ENCODE results near the gene INPP5A. TPM values are rescaled to one million over a fixed set of nuclear protein-coding genes. Genes with fewer than 3 reads are reported as not detected.

INPP5A gene
- total and polyA plus RNA-seq, 2 of the 13 experiments (the other 11 are each of a cell fraction or from before 2014, with no cell fraction given): 17.5 to 37.9 TPM

GRCh38 chr10:132523561-132524442 is 13.8 kb upstream of the INPP5A start:
- ATAC-seq: no peak
- Histone ChIP-seq H4K20me1 (ENCODE audit: insufficient read depth, low read length) (no peaks in the 10 kb centered on the region), H3K36me3 (replicated peaks in 1 of 2; ENCODE audit: control insufficient read depth in 1 of 2, insufficient read depth in 2 of 2, low read length in 2 of 2) (no peaks in the 10 kb centered on the region), H3K79me2 (ENCODE audit: insufficient read depth, low read length) (no peaks in the 10 kb centered on the region), H3K4me1 (ENCODE audit: insufficient read depth, low read length) (peaks cover 38% of the 10 kb centered on the region), H3K27ac (ENCODE audit: extremely low read length, insufficient read depth, low read length) (no peak overlapping the region), H3K27me3 (ENCODE audit: control insufficient read depth in 1 of 2, insufficient read depth in 2 of 2, low read length in 2 of 2) (peaks cover 10 to 83% of the 10 kb centered on the region in 2 experiments), H3K9ac (ENCODE audit: insufficient read depth, low read depth, low read length) (no peak overlapping the region), H3K4me3 (replicated peaks in 1 of 3; ENCODE audit: insufficient read depth in 1 of 3, low read depth in 2 of 3, low read length in 3 of 3) (no peak overlapping the region; a peak in 1 of 6 replicates), H3K4me2 (ENCODE audit: low read depth, low read length) (no peak overlapping the region), H3K9me3 (ENCODE audit: low read length) (no peaks in the 10 kb centered on the region), H2AFZ (ENCODE audit: low read length) (no peak overlapping the region)
- 21% methylated on average over 11 of the region's 15 CpGs for WGBS (ENCODE audit: low lambda C conversion rate)
- no TSS peak for BruUV-seq (replicated peaks)
- DNase-seq (ENCODE audit: low spot score): no peak
- no peak for FAIRE-seq
- in situ Hi-C loops (cut with HindIII; ENCODE audit: extremely low pct_ligation_motif_present, low pct_unique_long_range_greater_than_20kb) (no loop called here), intact Hi-C loops (cut with micrococcal nuclease; ENCODE audit: unreplicated experiment) (no loop called here)
- POLR2A ChIA-PET: no interaction called here
- CTCF ChIA-PET (ENCODE audit: low intra/inter-chr PET ratio, low total read pairs): no interaction called here
- TF ChIP-seq ZNF609 (CRISPR knock-in tag; IDR thresholded peaks at IDR 0.05; ENCODE audit: borderline replicate concordance): no peak
- no peak for TF ChIP-seq THAP11 (CRISPR knock-in tag; IDR thresholded peaks at IDR 0.05)
- no peak for TF ChIP-seq SNAPC2 (CRISPR knock-in tag; IDR thresholded peaks at IDR 0.05)
- TF ChIP-seq PHB2 (IDR thresholded peaks at IDR 0.05; ENCODE audit: partially characterized antibody): no peak
- TF ChIP-seq BHLHE40 (IDR thresholded peaks at IDR 0.05; ENCODE audit: low read length): no peak
- TF ChIP-seq ZNF33B (CRISPR knock-in tag; IDR thresholded peaks at IDR 0.05): no peak
- TF ChIP-seq ZUFSP (CRISPR knock-in tag; IDR thresholded peaks at IDR 0.05; ENCODE audit: borderline replicate concordance): no peak
- TF ChIP-seq BRCA1 (CRISPR knock-in tag; IDR thresholded peaks at IDR 0.05): no peak
- no peak for TF ChIP-seq PAXIP1 (CRISPR knock-in tag; conservative IDR thresholded peaks at IDR 0.05)
- no peak for TF ChIP-seq ZNF749 (CRISPR knock-in tag; IDR thresholded peaks at IDR 0.05; ENCODE audit: borderline replicate concordance)
- no peak for TF ChIP-seq MYC (CRISPR knock-in tag; IDR thresholded peaks at IDR 0.05; ENCODE audit: borderline replicate concordance)
- no peak for TF ChIP-seq ERF (CRISPR knock-in tag; IDR thresholded peaks at IDR 0.05)

Measured in HepG2 (cell line).